Neural crest cell (in vitro differentiated cells): ENCODE measurements around the gene CAB39. TPM values are rescaled to one million over a fixed set of nuclear protein-coding genes. Genes with fewer than 3 reads are reported as not detected.

Experiments used
- DNase-seq: peaks from one replicate; pipeline ENCODE4 v3.0.0; 2021; ENCODE audit warnings: low read depth, mixed read lengths, low spot score
- H3K27ac Mint-ChIP-seq: one replicate; pipeline ENCODE4 v1.8.0; 2021; ENCODE audit warnings: mild to moderate bottlenecking, mixed read lengths; ENCODE audit not compliant: unreplicated experiment
- H3K27me3 Mint-ChIP-seq: 2 replicates; pipeline ENCODE4 v1.8.0; 2021; ENCODE audit warnings: low read depth, mild to moderate bottlenecking, mixed read lengths
- H3K36me3 Mint-ChIP-seq: 2 replicates; pipeline ENCODE4 v1.8.0; 2021; ENCODE audit warnings: low read depth, mild to moderate bottlenecking, mixed read lengths
- H3K4me1 Mint-ChIP-seq: 2 replicates; pipeline ENCODE4 v1.8.0; 2021; ENCODE audit warnings: mixed read lengths
- H3K4me3 Mint-ChIP-seq: one replicate; pipeline ENCODE4 v1.8.0; 2021; ENCODE audit warnings: mild to moderate bottlenecking, mixed read lengths
- H3K9me3 Mint-ChIP-seq: 2 replicates; pipeline ENCODE4 v1.8.0; 2021; ENCODE audit warnings: mixed read lengths
- CTCF ChIP-seq: fragments of 200-600 bp; sonication (generic); conservative IDR thresholded peaks from 2 replicates; pipeline ENCODE4 v1.5.0; 2021; ENCODE audit warnings: antibody characterized with exemption, mild to moderate bottlenecking
- total RNA-seq: library from RNA; stranded (reverse); gene quantifications from 2 replicates; pipeline ENCODE4 v1.2.1, GENCODE V29; 2021

Gene CAB39
- total RNA-seq, 1 donor from 2014 or later, result 40.6 TPM

DNA sequence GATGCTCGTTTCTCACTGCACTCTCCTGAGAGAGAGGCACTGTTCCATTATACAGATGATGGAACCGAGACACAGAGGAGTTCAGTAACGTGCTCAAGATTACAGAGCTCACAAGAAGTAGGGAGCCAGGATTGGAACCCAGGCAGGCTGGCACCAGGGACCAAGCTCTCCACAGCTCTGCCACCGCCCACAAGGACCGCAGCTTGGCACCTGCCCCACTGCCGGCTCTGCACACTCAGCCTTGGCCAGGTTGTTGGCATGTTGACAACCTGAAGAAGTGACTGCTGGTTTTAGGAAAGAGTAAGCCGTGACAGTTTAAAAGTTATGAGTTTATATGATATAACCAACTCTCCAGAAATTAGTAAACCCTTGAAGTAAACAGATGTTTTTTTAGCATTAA, 104.1 kb downstream of the CAB39 start:
- Mint-ChIP-seq H3K36me3 (peaks cover 2% of the 10 kb centered on the region), H3K27me3 (no peaks in the 10 kb centered on the region), H3K4me3 (no peak overlapping the region), H3K9me3 (no peaks in the 10 kb centered on the region), H3K4me1 (peaks cover 14% of the 10 kb centered on the region), H3K27ac (no peak overlapping the region)
- DNase-seq, result no peak
- no peak for TF ChIP-seq CTCF

- no peaks in the 10 kb centered on the region for H3K9me3 Mint-ChIP-seq
- no peak overlapping the region for H3K27ac Mint-ChIP-seq
- peaks cover 2% of the 10 kb centered on the region for H3K36me3 Mint-ChIP-seq
- no peak for DNase-seq
- TF ChIP-seq CTCF, result no peak
- H3K27me3 Mint-ChIP-seq, result no peaks in the 10 kb centered on the region
- peaks cover 16% of the 10 kb centered on the region for H3K4me1 Mint-ChIP-seq
- H3K4me3 Mint-ChIP-seq, result no peak overlapping the region
These were observed 106.8 kb downstream of the CAB39 start for GRCh38 chr2:230819433-230819832.

DNA sequence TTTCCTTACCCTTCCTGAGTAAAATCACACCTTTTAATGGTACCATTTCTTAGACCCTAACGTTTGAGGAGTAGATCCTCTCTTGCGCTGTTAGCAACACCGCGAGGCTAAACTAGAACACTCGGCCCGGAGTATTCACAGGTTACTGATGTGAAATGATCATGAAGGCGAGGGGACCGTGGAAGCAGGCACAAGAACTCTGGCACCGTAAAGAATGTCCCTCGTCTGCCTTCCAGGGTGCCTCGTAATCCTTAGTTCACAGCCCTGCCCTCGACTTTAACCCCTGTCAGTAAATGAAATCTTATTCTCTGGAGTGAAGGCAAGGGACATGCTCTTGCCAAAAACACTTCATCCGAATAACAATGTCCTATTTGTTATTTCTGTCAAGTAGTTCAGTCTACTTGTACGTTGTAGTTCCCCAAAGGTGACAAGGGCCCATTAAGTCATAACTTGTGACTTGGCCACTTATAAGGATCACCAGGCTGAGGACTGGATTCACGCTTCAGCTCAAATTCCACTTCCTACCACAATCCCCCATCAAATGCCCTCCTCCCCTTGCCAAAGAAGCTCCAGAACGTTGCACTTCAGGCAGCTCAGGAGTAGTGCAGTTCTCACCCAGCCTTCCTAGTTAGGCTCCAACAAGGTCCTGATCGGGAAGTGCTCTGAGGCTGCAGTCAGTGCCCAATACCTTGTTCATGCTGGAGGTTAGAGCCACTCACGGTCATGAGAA, 108.8 kb downstream of the CAB39 start:
- Mint-ChIP-seq H3K4me3 (no peak overlapping the region), H3K9me3 (no peaks in the 10 kb centered on the region), H3K27ac (no peak overlapping the region), H3K4me1 (peaks cover 12% of the 10 kb centered on the region), H3K27me3 (no peaks in the 10 kb centered on the region), H3K36me3 (peaks cover 2% of the 10 kb centered on the region)
- no peak for DNase-seq
- TF ChIP-seq CTCF, result no peak

DNA sequence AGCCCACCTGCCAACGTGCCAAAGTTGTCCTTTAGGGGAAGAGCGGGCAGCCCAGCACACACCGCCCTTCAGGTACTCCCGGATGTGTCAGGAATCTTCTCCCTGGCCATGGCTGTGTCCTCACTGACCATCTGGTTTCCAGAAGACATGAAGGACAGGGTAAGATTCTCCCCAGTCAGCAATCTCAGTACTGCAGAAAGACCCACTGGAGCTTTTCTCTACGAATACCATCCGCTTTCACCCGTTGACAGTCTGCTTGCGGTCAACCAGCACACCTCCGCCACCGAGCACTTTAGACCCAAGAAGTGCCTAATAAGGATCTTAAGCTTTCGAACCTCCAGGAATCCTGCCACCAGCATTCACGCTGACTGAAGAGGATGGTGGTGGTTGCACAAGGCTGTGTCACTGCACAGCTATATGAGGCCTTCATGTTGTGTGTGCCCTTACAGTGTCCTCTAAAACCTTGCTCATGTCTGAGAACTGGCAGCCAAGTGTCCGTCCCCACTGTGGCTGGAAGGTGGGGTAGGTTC, 109.4 kb downstream of the CAB39 start:
- Mint-ChIP-seq H3K27me3 (no peaks in the 10 kb centered on the region), H3K4me3 (no peak overlapping the region), H3K9me3 (no peaks in the 10 kb centered on the region), H3K27ac (no peak overlapping the region), H3K36me3 (peaks cover 2% of the 10 kb centered on the region), H3K4me1 (peaks cover 12% of the 10 kb centered on the region)
- no peak for DNase-seq
- TF ChIP-seq CTCF, result no peak

DNA sequence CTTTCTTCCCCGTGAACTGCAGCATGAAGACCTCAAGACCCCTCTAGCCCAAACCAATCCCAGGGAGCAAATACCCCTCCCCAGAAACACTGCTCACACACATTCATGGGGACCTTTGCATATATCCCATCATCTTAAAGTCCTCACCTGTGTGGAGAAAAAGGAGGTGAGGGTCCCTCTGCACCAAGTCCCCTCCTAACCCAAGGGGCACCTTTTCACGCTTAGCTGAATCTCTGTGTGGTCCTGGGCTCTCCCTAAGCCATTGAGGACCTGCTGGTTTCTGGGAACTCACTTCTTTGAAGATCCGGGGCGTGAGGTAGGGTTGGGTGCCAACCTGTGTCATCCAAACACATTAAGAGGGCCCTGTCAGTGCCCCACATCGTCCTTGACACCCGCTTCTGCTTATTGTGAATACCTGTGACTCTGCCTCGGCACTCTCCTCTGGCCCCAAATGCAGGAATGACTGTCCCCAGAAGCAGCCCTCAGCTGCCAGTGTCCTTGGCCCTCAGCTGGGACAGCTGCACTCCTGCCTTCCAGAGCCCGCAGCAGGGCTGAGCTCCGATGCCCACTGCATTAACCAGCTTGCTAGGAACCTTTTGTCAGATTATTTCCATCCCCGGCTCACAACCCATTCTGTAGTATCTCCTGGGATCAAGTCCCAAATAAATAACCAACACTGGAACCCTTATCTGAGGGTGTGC, 110.8 kb downstream of the CAB39 start:
- no peak for TF ChIP-seq CTCF
- no peak overlapping the region for H3K27ac Mint-ChIP-seq
- H3K4me3 Mint-ChIP-seq, result no peak overlapping the region

More for the DNA sequence above, 110.8 kb downstream of the CAB39 start:
- Mint-ChIP-seq H3K9me3 (no peaks in the 10 kb centered on the region), H3K27me3 (no peaks in the 10 kb centered on the region), H3K4me1 (peaks cover 12% of the 10 kb centered on the region), H3K36me3 (peaks cover 2% of the 10 kb centered on the region)
- DNase-seq, result no peak
